ENCODE data around the gene PKP2.
"Not testable (repeated sequence)": the region's sequence is repeated elsewhere in the genome, so short reads cannot be mapped to it uniquely, and the experiment has no call there.

The PKP2 gene

DNA sequence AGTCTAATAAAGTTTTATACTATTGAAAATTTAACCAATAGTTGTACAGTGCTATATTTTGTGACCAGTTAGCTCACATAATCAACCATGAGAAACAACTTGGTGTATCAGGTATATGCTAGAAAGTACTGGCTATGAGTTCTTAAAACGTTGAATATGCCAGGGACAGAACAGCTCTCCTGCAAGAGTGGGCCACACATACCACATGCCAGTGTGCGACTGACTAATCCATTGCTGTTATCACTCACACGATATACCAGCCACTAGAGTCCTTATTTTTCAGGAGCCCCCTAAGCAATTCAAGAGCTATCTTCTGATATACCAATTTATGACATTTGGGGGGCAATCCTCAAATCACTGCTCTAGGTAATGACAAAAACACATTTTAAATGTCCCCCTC, 9.5 kb downstream of the PKP2 start:
- TF ChIP-seq MYC (IDR thresholded peaks at IDR 0.05; ENCODE audit: low read depth, low read length) (no peak), POLR2A (IDR thresholded peaks at IDR 0.05; ENCODE audit: extremely low read depth, insufficient read length) (no peak)
- TF ChIP-seq, protein P1, sequence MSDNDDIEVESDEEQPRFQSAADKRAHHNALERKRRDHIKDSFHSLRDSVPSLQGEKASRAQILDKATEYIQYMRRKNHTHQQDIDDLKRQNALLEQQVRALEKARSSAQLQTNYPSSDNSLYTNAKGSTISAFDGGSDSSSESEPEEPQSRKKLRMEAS (IDR thresholded peaks at IDR 0.05; ENCODE audit: low read depth, low read length): no peak
- TF ChIP-seq, protein P2, sequence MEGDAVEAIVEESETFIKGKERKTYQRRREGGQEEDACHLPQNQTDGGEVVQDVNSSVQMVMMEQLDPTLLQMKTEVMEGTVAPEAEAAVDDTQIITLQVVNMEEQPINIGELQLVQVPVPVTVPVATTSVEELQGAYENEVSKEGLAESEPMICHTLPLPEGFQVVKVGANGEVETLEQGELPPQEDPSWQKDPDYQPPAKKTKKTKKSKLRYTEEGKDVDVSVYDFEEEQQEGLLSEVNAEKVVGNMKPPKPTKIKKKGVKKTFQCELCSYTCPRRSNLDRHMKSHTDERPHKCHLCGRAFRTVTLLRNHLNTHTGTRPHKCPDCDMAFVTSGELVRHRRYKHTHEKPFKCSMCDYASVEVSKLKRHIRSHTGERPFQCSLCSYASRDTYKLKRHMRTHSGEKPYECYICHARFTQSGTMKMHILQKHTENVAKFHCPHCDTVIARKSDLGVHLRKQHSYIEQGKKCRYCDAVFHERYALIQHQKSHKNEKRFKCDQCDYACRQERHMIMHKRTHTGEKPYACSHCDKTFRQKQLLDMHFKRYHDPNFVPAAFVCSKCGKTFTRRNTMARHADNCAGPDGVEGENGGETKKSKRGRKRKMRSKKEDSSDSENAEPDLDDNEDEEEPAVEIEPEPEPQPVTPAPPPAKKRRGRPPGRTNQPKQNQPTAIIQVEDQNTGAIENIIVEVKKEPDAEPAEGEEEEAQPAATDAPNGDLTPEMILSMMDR (IDR thresholded peaks at IDR 0.05; ENCODE audit: low read depth, low read length): no peak
- no peak overlapping the region for H3K4me3 ChIP-seq (ENCODE audit: low read depth, low read length)
- DNase-seq (ENCODE audit: low read depth): no peak

DNA sequence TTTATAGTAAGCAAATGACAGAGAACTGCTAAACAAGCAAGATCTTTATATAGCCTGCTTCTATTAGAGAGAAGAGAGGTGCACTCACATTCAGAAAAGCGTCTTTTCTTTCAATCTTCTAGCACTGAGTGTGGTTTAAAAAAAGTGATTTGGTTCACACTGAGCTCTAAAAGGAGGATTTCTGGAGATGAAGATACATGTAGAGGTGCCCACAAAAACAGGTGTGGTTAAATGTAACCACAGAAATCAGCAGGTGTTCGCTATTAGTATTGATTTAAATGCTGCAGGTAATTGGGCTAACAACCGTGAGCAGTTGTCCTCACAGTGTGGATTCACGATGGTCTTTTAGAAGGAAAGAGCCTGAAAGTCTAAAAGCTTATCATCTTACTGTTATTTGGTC, 10.7 kb downstream of the PKP2 start:
- no peak overlapping the region for H3K4me3 ChIP-seq (ENCODE audit: low read depth, low read length)
- TF ChIP-seq, protein P1 (IDR thresholded peaks at IDR 0.05; ENCODE audit: low read depth, low read length): no peak
- TF ChIP-seq, protein P2 (IDR thresholded peaks at IDR 0.05; ENCODE audit: low read depth, low read length): no peak
- TF ChIP-seq MYC (IDR thresholded peaks at IDR 0.05; ENCODE audit: low read depth, low read length): no peak
- no peak for TF ChIP-seq POLR2A (IDR thresholded peaks at IDR 0.05; ENCODE audit: extremely low read depth, insufficient read length)
- no peak for DNase-seq (ENCODE audit: low read depth)

DNA sequence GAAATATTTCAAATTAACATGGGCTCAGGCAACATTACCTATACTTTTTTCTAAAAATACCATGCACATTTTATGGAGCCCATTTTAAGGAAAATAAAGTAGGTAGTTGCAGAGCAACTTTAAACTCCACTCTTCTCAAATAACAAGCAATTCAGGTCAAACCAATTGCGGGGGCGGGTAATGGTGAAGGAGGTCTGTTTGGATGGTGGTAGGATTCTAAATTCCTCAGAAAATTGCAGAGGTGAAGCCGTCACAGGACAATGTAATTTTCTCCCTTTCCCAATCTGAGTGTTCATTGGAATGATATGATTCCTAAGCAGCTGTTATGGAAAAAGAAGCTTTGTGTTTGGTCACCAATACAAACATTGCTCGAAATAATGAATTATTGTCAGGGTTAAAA, 11.6 kb downstream of the PKP2 start:
- no peak for DNase-seq (ENCODE audit: low read depth)
- no peak overlapping the region for H3K4me3 ChIP-seq (ENCODE audit: low read depth, low read length)
- TF ChIP-seq, protein P2 (IDR thresholded peaks at IDR 0.05; ENCODE audit: low read depth, low read length): no peak
- TF ChIP-seq MYC (IDR thresholded peaks at IDR 0.05; ENCODE audit: low read depth, low read length) (no peak), POLR2A (IDR thresholded peaks at IDR 0.05; ENCODE audit: extremely low read depth, insufficient read length) (no peak)
- TF ChIP-seq, protein P1 (IDR thresholded peaks at IDR 0.05; ENCODE audit: low read depth, low read length): no peak

DNA sequence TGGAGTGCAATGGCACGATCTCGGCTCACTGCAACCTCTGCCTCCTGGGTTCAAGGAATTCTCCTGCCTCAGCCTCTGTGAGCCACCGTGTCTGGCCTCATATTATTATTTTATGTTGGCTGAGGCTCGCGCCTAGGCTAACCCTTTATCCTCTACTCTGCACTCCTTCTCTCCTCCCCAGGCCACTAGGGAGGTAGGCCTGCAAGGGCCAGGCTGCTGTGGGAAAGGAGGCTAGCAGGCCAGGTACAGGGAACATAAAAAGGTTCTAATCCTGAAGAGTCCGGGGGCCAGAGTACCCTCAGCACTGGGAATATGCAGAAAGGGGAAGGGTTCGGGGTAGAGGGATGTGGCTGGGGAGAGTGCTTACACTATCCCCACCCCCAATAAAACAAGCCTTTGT, 14.9 kb downstream of the PKP2 start:
- DNase-seq (ENCODE audit: low read depth): no peak
- TF ChIP-seq MYC (IDR thresholded peaks at IDR 0.05; ENCODE audit: low read depth, low read length) (no peak), POLR2A (IDR thresholded peaks at IDR 0.05; ENCODE audit: extremely low read depth, insufficient read length) (no peak)
- TF ChIP-seq, protein P2 (IDR thresholded peaks at IDR 0.05; ENCODE audit: low read depth, low read length): no peak
- TF ChIP-seq, protein P1 (IDR thresholded peaks at IDR 0.05; ENCODE audit: low read depth, low read length): no peak
- no peak overlapping the region for H3K4me3 ChIP-seq (ENCODE audit: low read depth, low read length)

DNA sequence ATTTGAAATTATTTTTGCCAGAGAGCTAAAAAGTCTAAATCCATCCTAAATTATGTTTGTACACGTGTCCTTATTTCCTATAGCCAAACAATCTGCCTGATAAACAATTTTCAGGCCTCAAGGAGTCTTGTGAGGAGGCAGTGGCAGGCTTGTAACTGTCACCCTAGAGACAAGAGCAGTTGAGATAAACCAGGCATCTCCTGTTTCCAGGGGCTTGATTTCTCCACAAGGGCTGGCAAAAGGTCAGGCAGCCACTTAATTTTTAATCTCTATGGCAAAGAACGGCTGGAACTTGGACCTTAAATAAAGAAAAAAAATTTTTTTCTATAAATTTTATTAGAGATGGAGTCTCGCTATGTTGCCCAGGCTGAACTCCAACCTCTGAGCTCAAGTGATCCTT, 15.5 kb downstream of the PKP2 start:
- no peak overlapping the region for H3K4me3 ChIP-seq (ENCODE audit: low read depth, low read length)
- no peak for DNase-seq (ENCODE audit: low read depth)

DNA sequence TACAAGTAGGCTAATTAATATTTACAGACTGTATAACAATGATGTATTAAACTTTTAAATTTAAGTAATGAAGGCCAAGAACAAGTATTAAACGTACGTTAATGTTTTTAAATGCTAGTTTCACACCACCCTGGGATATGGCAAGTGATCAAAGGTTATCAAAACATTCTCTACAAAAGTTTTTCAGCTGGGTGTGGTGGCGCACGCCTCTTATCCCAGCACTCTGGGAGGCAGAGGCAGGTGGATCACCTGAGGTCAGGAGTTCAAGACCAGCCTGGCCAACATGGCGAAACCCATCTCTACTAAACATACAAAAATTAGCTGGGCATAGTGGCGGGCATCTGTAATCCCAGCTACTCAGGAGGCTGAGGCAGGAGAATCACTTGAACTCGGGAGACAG, 17.5 kb downstream of the PKP2 start:
- H3K4me3 ChIP-seq (ENCODE audit: low read depth, low read length); DNase-seq (ENCODE audit: low read depth): not testable (repeated sequence)

More for the DNA sequence above, 15.5 kb downstream of the PKP2 start:
- TF ChIP-seq MYC (IDR thresholded peaks at IDR 0.05; ENCODE audit: low read depth, low read length) (no peak), POLR2A (IDR thresholded peaks at IDR 0.05; ENCODE audit: extremely low read depth, insufficient read length) (no peak)
- TF ChIP-seq, protein P2 (IDR thresholded peaks at IDR 0.05; ENCODE audit: low read depth, low read length): no peak
- TF ChIP-seq, protein P1 (IDR thresholded peaks at IDR 0.05; ENCODE audit: low read depth, low read length): no peak
